ENCODE results near the gene VPS13C.
"Not testable (repeated sequence)": the region's sequence is repeated elsewhere in the genome, so short reads cannot be mapped to it uniquely, and the experiment has no call there.

Gene VPS13C

DNA sequence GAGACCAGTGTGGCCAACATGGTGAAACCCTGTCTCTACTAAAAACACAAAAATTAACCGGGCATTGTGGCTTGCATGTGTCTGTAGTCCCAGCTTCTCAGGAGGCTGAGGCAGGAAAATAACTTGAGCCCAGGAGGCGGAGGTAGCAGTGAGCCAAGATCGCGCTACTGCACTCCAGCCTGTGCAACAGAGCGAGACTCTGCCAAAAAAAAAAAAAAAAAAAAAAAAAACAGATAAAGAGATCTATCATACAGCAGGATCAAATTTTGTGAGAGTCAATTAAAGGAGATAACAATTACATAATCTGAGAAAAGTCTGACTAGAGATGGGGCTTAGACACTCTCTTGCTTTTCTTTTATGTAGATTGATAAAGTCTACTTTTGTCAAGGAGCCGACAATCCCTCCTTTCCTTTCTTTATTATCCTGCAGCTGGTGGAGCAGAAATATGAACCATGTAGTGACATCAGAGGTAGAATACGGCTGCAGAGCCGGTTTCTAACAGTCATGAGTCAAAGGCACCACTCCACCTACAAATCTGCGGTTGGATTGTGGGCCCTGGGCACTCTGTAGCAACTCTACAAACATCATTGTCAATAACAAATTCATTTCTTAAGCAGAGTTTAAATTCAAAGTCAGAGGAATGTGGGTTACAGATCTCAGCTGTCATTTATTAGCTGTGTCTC, 15.5 kb upstream of the VPS13C start:
- DNase-seq (ENCODE audit: low read depth, low spot score), result no peak

DNA sequence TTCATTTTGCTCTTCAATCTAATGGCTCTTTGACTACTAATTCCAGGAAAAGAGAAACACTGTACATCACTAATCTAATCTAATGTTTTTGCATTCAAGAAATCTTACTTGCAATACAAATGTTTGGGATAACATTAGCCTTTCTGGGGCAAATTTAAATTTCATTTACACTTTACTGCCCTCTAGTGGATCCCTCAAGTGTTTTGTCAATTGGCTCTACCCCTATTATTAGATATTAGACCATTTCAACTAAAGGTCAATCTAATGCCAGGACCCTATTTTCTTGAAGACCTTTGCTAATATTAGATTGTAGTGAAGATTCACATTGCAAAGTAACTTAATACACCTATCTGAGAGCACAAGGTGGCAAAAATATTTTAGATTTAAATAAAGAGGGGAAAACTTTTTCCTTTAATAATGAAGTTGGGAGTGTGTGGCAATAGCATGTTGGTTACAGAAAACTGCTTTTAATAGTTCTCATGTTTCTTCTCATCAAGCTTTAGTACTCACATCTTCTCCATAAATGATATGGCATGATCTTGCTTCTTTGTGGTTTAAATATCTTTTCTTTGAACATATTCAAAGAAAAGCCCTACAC, 11.6 kb upstream of the VPS13C start:
- DNase-seq (ENCODE audit: low read depth, low spot score), result peak; percentile 52

- no peak for DNase-seq (ENCODE audit: low read depth, low spot score)
Measured at GRCh38 chr15:62069551-62069950, 9.3 kb upstream of the VPS13C start.

DNA sequence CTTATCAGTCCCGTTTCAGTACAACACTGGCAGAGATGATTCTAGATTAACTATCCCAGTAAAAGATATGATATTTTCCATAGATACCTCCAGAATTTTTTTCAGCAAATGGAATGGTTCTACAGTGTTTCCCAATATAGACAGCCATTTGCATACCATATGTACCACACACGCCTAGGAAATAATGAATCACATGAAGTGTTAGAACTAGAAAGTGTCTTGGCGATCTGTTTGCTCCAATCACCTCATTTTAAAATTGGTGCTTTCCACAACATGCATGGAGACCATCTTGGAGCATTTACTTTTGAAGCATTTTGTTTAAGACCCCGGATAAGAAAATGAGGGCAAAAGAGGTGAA, 8.5 kb upstream of the VPS13C start:
- DNase-seq (ENCODE audit: low read depth, low spot score), result no peak

DNA sequence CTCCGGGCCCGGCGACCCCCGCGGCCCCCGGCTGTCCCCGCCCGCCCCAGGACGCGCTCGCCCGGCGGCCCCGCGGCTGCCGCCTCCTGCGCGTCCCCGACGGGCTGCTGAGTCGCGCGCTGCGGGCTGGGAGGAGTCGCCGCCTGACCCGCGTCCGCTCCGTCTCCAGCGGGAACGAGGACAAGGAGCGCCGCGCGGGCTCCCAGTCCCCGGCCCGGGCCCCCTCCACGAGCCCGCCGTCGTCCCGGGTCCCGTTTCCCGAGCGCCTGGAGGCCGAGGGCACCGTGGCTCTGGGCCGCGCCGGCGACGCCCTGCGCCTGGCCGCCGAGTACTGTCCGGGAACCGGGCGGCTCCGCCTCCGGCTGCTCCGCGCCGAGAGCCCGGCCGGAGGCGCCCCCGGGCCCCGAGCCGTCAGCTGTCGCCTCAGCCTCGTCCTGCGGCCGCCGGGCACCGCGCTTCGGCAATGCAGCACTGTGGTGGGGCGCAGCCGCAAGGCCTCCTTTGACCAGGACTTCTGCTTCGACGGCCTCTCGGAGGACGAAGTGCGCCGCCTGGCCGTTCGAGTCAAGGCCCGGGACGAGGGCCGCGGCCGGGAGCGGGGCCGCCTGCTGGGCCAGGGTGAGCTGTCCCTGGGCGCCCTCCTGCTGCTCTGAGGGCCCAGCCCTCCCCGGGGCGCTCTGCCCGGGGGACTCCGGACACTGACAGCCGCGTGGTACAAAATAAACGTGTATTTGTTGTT, 8.0 kb upstream of the VPS13C start:
- peak; percentile 58 for DNase-seq (ENCODE audit: low read depth, low spot score)

- peak; percentile 40 for DNase-seq (ENCODE audit: low read depth, low spot score)
Measured at GRCh38 chr15:62067448-62068044, 7.3 kb upstream of the VPS13C start.

- peak; percentile 78 for DNase-seq (ENCODE audit: low read depth, low spot score)
Measured at GRCh38 chr15:62066663-62067447, 6.6 kb upstream of the VPS13C start, which contains the start of gene C2CD4A. TSS of gene C2CD4A (plus strand) at chr15:62066977. CDS start at chr15:62067614, 637 bp downstream.

DNA sequence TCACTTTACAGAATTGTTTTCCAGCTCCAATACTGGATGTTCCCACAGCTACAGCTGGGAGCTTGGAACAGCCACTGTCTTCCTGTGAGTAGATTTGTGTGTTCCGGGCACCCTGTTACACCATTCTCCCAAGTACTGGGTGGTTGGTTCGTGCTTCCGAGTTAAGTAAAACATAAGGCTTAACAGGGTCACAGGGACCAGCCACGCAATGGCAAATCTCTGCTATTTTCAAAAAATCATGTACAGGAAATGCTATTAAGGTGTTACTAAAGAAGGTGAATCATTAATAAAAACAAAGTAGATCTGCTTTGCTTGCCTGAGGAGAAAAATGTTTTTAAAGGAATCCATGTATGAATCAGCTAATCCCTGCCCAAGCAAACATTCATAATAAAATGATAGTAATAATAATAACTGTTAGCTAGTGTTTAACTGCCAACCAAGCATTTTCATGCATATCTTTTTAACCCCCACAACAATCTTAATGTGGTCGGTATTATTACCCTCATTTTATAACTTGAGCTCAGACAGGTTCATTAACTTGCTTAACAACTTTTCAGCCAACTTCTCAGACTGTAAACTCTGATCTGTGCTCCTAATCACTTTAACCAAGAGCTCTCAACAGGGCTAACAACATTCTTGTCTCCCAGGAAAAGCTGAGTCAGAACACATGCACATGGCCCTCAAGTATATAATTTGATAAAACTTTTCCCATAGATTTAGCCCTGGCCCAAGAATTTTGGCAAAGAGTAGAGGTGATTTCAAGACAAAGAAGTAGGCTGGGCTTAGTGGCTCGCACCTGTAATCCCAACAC, 3.8 kb upstream of the VPS13C start:
- peak; percentile 18 for DNase-seq (ENCODE audit: low read depth, low spot score)

- DNase-seq (ENCODE audit: low read depth, low spot score), result no peak
Measured at GRCh38 chr15:62060896-62061280, 641 bp upstream of the VPS13C start.

GRCh38 chr15:62059816-62060112, 483 bp downstream of the VPS13C start:
- peak; percentile 63 for DNase-seq (ENCODE audit: low read depth, low spot score)

DNA sequence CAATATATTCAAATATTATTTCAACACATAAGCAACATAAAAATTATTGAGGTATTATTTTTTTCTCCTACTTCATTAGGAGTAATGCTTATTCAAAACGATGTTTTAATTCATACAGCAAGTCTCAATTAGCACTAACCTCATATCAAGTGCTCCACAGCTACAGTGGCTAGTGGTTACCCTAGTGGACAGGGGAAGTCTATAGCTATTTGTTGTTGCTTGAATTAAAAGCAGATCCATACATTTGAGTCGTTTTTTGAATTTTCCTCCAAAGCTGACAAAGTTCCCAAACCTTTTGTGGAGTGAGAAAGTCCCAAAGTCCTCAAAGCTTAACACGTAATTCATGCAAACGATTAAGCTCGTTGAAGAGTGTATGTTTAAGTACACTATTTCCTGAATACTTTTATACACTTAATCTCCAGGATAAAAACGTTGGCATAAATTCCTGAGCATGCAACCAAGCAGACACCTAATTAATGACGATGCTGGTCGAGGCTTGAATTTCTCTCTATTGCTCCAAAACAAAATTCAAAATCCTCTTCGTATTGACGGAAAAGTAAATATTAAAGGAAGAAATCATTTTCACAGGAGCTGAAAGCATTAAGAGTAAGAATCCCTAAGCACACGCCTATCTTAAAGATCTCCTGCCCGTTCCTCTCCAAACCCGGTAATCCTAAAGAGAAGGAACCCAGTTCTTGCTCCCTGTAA, 985 bp downstream of the VPS13C start:
- peak; percentile 9 for DNase-seq (ENCODE audit: low read depth, low spot score)

- DNase-seq (ENCODE audit: low read depth, low spot score), result no peak
Measured at GRCh38 chr15:62058327-62059028, 1.8 kb downstream of the VPS13C start.

DNA sequence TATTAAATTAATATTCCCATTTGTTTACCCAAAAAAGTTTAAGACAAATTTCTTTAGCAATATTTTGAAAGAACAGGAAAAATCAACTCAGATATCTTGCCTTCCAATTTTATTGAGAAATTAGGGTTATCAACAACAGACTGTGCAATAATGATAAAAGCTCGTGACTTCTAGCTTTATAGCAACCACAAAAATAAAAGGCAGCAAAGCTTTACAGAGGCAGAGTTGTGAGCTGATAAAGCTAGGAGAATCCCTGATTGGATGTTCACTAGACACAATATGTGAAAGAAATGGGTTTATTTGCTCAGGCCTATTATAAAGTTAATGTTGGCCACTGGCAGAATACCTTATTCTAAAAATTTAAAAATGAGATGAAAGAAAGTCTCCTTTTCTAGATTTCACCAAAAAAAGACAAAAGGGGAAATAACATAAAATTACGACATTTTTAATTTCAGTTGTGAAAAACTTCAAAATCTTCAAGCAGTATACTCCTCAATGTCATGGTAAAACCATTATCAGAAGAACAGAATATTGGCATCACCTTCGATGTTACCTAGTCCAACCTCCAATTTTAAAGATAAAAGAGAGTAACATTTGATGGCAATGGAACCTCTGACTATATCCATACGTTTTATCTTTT, 2.8 kb downstream of the VPS13C start:
- no peak for DNase-seq (ENCODE audit: low read depth, low spot score)

- no peak for DNase-seq (ENCODE audit: low read depth, low spot score)
Measured at GRCh38 chr15:62054979-62055378, 5.3 kb downstream of the VPS13C start.

DNA sequence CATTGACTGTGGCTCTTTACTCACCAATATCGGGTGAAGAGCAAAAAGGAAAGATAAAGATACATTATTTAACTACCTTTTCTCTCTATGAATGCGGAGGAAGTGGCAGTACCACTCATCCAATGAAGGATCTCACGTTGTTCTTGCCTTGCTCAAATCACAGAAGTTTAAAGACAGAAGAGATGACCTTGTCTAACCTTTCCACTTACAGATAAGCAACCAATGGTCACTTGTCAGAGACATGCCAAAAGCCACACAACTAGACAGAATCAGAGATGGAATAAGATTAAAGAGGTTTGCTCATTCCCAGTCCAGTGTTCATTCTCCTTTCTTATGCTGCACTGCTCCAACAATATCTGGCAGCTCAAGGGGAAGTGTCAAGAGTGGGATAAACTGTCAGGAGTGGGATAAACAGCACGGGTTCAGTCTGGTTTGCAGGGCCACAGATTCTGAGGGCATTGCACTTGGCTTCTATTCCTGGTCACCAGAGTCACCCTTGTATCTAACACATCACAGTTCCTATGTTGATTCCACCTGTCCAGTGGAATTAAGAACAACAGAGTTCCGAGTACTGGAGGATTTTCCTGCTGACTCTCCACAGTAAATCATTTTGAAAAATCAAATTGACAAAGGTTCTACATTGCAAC, 6.7 kb downstream of the VPS13C start:
- DNase-seq (ENCODE audit: low read depth, low spot score), result no peak

DNA sequence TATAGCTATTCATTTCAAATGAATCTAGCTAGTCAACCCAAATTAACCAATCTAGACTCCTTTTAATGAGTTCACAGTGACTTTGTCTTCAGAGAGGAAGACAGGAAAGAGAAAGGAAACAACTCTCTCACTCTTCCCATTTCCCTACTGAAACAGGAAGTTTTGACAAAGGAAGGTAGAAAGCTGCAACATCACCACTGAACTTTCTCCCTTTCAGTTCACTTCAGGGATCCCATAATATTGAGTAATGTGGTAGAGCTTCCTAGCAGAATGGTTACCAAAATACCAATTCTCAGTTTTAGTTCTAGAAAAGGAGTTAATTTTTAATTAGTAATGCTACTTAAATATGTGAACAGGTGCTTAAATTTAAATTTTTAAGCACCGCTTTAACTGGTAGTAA, 7.5 kb downstream of the VPS13C start:
- no peak for DNase-seq (ENCODE audit: low read depth, low spot score)

DNA sequence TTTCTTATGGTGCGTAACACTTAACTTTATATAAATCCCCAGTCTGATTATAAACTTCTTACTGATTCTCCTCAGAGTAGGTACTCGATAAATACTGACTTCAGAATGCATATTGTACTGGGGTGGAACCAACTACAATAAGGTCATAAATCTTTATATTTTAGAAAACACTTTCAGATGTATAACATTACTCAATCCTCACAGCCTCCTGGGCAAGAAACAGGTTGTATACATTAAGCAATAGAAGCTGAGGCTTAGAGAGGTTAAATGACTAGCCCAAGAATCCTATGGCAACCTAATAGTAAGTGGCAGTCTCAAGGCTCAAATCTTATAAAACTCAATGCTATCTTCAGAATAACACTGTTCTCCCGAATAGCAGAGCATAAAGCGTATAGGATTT, 9.1 kb downstream of the VPS13C start:
- DNase-seq (ENCODE audit: low read depth, low spot score), result no peak

DNA sequence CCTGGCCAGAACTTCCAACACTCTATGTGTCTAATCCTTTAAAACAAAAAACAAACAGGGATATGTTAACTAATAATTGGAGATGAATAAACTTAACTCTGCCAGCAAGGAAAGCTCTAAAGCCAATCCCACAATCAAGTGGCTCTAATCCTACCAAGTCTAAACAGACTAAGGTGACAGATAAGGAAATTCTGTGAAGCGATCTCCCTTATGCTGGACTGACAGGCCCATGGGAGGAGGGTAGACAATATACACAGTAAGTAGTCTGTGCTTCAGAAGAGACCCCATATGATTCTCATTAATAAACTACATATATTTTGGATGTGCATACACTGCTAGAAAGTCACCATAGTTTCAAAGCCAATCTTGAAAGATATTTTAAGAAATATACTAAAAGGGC, 10.1 kb downstream of the VPS13C start:
- no peak for DNase-seq (ENCODE audit: low read depth, low spot score)

DNA sequence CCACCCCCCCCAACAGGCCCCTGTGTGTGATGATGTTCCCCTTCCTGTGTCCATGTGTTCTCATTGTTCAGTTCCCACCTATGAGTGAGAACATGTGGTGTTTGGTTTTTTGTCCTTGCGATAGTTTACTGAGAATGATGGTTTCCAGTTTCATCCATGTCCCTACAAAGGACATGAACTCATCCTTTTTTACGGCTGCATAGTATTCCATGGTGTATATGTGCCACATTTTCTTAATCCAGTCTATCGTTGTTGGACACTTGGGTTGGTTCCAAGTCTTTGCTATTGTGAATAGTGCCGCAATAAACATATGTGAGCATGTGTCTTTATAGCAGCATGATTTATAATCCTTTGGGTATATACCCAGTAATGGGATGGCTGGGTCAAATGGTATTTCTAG, 12.0 kb downstream of the VPS13C start:
- not testable (repeated sequence) for DNase-seq (ENCODE audit: low read depth, low spot score)
